ENCODE measurements around the gene RPS17.

DNA sequence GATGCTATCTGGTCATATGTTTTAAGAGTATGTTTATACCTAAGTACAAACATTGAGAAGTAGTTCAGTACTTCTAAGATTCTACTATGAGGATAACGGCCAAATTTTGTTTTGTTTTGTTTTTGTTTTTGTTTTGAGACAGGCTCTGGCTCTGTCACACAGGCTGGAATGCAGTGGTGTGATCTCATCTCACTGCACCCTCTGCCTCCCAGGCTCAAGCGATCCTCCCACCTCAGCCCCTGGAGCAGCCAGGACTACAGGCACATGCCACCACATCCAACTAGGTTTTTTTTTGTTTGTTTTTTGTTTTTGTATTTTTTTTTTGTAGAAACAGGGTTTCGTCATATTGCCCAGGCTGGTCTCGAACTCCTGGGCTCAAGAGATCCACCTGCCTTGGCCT, 47.5 kb upstream of the RPS17 start:
- TF ChIP-seq, protein P1, sequence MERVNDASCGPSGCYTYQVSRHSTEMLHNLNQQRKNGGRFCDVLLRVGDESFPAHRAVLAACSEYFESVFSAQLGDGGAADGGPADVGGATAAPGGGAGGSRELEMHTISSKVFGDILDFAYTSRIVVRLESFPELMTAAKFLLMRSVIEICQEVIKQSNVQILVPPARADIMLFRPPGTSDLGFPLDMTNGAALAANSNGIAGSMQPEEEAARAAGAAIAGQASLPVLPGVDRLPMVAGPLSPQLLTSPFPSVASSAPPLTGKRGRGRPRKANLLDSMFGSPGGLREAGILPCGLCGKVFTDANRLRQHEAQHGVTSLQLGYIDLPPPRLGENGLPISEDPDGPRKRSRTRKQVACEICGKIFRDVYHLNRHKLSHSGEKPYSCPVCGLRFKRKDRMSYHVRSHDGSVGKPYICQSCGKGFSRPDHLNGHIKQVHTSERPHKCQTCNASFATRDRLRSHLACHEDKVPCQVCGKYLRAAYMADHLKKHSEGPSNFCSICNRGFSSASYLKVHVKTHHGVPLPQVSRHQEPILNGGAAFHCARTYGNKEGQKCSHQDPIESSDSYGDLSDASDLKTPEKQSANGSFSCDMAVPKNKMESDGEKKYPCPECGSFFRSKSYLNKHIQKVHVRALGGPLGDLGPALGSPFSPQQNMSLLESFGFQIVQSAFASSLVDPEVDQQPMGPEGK (CRISPR knock-in tag; IDR thresholded peaks at IDR 0.05; ENCODE audit: borderline replicate concordance) = no peak
- no peak for TF ChIP-seq ZFP3 (CRISPR knock-in tag; IDR thresholded peaks at IDR 0.05)
- TF ChIP-seq GLIS3 (CRISPR knock-in tag; IDR thresholded peaks at IDR 0.05) = no peak
- no peak for TF ChIP-seq ZC3H10 (CRISPR knock-in tag; IDR thresholded peaks at IDR 0.05)
- TF ChIP-seq, protein P2, sequence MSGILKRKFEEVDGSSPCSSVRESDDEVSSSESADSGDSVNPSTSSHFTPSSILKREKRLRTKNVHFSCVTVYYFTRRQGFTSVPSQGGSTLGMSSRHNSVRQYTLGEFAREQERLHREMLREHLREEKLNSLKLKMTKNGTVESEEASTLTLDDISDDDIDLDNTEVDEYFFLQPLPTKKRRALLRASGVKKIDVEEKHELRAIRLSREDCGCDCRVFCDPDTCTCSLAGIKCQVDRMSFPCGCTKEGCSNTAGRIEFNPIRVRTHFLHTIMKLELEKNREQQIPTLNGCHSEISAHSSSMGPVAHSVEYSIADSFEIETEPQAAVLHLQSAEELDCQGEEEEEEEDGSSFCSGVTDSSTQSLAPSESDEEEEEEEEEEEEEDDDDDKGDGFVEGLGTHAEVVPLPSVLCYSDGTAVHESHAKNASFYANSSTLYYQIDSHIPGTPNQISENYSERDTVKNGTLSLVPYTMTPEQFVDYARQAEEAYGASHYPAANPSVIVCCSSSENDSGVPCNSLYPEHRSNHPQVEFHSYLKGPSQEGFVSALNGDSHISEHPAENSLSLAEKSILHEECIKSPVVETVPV (CRISPR knock-in tag; IDR thresholded peaks at IDR 0.05) = no peak
- TF ChIP-seq RARB (CRISPR knock-in tag; IDR thresholded peaks at IDR 0.05) = no peak
- TF ChIP-seq CREB5 (CRISPR knock-in tag; IDR thresholded peaks at IDR 0.05; ENCODE audit: low read depth) = no peak
- no peak for TF ChIP-seq ZNF565 (CRISPR knock-in tag; conservative IDR thresholded peaks at IDR 0.05; ENCODE audit: low read depth)
- TF ChIP-seq, protein P3, sequence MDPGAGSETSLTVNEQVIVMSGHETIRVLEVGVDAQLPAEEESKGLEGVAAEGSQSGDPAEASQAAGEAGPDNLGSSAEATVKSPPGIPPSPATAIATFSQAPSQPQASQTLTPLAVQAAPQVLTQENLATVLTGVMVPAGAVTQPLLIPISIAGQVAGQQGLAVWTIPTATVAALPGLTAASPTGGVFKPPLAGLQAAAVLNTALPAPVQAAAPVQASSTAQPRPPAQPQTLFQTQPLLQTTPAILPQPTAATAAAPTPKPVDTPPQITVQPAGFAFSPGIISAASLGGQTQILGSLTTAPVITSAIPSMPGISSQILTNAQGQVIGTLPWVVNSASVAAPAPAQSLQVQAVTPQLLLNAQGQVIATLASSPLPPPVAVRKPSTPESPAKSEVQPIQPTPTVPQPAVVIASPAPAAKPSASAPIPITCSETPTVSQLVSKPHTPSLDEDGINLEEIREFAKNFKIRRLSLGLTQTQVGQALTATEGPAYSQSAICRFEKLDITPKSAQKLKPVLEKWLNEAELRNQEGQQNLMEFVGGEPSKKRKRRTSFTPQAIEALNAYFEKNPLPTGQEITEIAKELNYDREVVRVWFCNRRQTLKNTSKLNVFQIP (CRISPR knock-in tag; IDR thresholded peaks at IDR 0.05; ENCODE audit: borderline replicate concordance, low read depth) = no peak
- no peak for TF ChIP-seq SNAI2 (CRISPR knock-in tag; IDR thresholded peaks at IDR 0.05)
- TF ChIP-seq ESRRG (CRISPR knock-in tag; IDR thresholded peaks at IDR 0.05) = no peak
